ENCODE results near the gene GOLGA6L10.
"Not testable (repeated sequence)": the region's sequence is repeated elsewhere in the genome, so short reads cannot be mapped to it uniquely, and the experiment has no call there.

- TF ChIP-seq CTCF (conservative IDR thresholded peaks at IDR 0.05; ENCODE audit: low read depth, low read length); EZH2 (IDR thresholded peaks at IDR 0.05; ENCODE audit: low read length, unreplicated experiment): not testable (repeated sequence)
Measured at GRCh38 chr15:82373661-82374060, 24.4 kb upstream of the GOLGA6L10 start.
